GM21825 (cell line): Measurements from ENCODE around the gene RAPSN.
"Not testable (repeated sequence)": the region's sequence is repeated elsewhere in the genome, so short reads cannot be mapped to it uniquely, and the experiment has no call there.

Experiments
- ATAC-seq: cut with Tn5 transposase; IDR thresholded peaks from one replicate; pipeline ENCODE4 v1.9.1; 2021; ENCODE audit warnings: mild to moderate bottlenecking, moderate library complexity; ENCODE audit not compliant: unreplicated experiment

Gene RAPSN

GRCh38 chr11:47466701-47467250 is 17.8 kb upstream of the RAPSN start:
- ATAC-seq, result no peak

GRCh38 chr11:47466201-47466600 is 17.3 kb upstream of the RAPSN start:
- ATAC-seq, result no peak

GRCh38 chr11:47464483-47464882 is 15.5 kb upstream of the RAPSN start:
- no peak for ATAC-seq

- no peak for ATAC-seq
Measured at GRCh38 chr11:47461876-47462275, 12.9 kb upstream of the RAPSN start.

GRCh38 chr11:47460571-47461235 is 11.8 kb upstream of the RAPSN start:
- ATAC-seq, result no peak

- ATAC-seq, result not testable (repeated sequence)
Measured at GRCh38 chr11:47454258-47454671, 5.3 kb upstream of the RAPSN start.

GRCh38 chr11:47453365-47453764 is 4.4 kb upstream of the RAPSN start:
- ATAC-seq, result no peak

GRCh38 chr11:47451990-47452389 is 3.1 kb upstream of the RAPSN start:
- ATAC-seq, result no peak

- no peak for ATAC-seq
Measured at GRCh38 chr11:47451436-47451835, 2.5 kb upstream of the RAPSN start.

GRCh38 chr11:47449541-47449940 is 605 bp upstream of the RAPSN start:
- no peak for ATAC-seq

GRCh38 chr11:47447906-47448305 is 1.0 kb downstream of the RAPSN start:
- ATAC-seq, result no peak

GRCh38 chr11:47446833-47447232 is 2.1 kb downstream of the RAPSN start:
- ATAC-seq, result no peak

GRCh38 chr11:47445840-47446239 is 3.1 kb downstream of the RAPSN start:
- ATAC-seq, result no peak

- ATAC-seq, result no peak
Measured at GRCh38 chr11:47443817-47444216, 5.1 kb downstream of the RAPSN start.

GRCh38 chr11:47443028-47443700 is 5.8 kb downstream of the RAPSN start:
- no peak for ATAC-seq

GRCh38 chr11:47442514-47442913 is 6.4 kb downstream of the RAPSN start:
- ATAC-seq, result no peak

GRCh38 chr11:47441421-47441820 is 7.5 kb downstream of the RAPSN start:
- ATAC-seq, result no peak

GRCh38 chr11:47440054-47440476 is 8.9 kb downstream of the RAPSN start:
- ATAC-seq, result no peak

GRCh38 chr11:47438721-47439120 is 10.2 kb downstream of the RAPSN start:
- no peak for ATAC-seq

GRCh38 chr11:47437746-47438418 is 11.1 kb downstream of the RAPSN start:
- ATAC-seq, result no peak

- no peak for ATAC-seq
Measured at GRCh38 chr11:47437218-47437745, 11.7 kb downstream of the RAPSN start.

GRCh38 chr11:47436726-47437125 is 12.2 kb downstream of the RAPSN start:
- ATAC-seq, result no peak
